GM18502 (cell line): ENCODE measurements around the gene C1QTNF9.
"Not testable (repeated sequence)": the region's sequence is repeated elsewhere in the genome, so short reads cannot be mapped to it uniquely, and the experiment has no call there.

ENCODE experiments used
- ATAC-seq: cut with Tn5 transposase; IDR thresholded peaks from one replicate; pipeline ENCODE4 v1.9.1; 2021; ENCODE audit warnings: mild to moderate bottlenecking; ENCODE audit not compliant: unreplicated experiment, poor library complexity

The C1QTNF9 gene

DNA sequence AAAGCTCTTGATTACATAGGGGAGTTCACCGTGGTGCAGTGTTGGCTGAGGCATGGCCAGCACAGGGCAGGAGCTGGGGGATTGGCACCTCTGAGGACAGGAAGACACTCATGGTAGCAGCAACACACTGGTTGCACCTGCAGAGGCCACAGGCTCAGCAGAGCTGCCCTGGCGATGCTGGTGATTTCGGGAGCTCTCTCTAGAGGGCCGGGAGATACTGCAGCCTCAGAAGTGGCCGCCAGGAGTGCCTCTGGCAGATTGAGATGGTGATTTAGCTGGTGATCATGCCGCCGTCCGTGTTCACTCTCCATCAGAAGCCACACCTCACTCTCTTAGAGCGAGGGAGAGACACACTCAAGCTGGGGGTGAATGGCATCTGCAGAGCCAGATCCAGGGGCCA, 49.9 kb downstream of the C1QTNF9 start:
- not testable (repeated sequence) for ATAC-seq

GRCh38 chr13:24360106-24360505, 50.7 kb downstream of the C1QTNF9 start:
- ATAC-seq: no peak

- ATAC-seq: no peak
Observed at GRCh38 chr13:24361113-24361512, 51.7 kb downstream of the C1QTNF9 start.

DNA sequence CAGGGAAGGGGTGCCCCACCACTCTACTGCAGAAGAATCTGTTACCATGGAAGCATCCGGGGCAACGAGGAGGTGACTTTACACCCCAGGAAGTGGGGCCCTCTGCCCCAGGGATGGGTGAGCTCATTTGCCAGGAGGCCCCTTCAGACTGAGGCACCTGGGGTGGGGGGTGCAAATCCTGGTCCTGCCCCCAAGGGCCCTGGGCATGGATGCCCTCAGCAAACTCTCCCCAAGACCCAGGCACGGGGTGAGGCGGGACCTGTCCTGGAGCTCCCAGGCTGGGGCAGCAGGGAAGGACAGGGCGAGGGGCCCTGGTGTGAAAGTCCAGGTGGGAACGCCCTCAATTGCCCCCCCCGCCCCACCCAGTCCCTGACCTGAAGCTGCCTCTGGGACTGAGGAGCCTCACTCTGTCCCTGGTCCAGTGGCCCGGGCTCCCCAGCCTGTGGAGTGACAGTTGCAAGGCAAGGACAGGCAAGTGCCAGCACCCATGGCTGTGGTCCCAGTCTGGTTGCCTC, 52.5 kb downstream of the C1QTNF9 start:
- no peak for ATAC-seq

DNA sequence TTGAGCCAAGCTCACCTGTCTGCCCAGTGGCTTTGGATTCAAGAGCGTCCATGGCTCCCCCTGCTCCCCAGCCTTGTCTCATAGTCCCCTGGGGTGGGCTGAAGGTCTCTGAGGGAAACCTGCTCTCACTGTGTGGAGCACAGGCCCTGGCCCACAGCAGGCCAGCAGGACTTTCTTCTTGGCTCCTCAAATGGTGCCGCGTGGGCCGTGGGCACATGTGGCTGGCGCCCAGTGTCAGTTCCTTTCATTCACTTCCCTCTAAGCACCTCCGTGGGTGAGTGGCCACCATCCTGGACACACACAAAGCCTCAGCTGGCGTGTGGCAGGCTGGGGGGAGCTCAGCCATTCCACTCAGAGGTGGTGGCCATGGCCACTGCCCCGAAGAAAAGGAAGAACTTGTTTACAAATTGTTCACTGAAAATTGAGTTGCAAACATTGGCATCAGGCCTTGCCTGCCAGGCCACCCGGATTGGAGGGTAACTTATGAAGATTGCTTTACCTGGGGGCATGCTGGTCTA, 53.1 kb downstream of the C1QTNF9 start:
- no peak for ATAC-seq

DNA sequence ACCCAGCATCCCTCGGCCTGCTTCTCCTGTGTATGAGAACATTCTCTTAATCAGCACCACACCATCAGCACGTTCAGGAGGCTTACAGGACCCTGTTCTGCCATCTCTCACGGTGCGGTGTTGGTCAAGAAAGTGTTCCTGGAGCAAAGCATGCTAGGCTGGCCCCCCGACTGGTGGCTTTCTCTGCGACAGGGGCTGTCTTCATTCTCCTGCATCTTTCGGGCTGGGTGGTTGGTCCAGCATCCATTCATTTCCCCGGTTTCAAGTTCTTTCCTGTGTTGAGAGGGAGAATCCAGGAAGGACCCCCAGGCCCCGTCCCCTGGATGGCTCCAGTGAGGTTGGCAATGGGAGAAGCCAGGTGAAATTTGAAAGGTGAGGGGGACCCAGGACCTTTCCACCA, 55.8 kb downstream of the C1QTNF9 start:
- no peak for ATAC-seq

- ATAC-seq: not testable (repeated sequence)
Observed at GRCh38 chr13:24366315-24366714, 56.9 kb downstream of the C1QTNF9 start.

GRCh38 chr13:24371273-24371672, 61.9 kb downstream of the C1QTNF9 start:
- not testable (repeated sequence) for ATAC-seq
